HepG2 (cell line): ENCODE results near the gene DOCK9. TPM values are rescaled to one million over a fixed set of nuclear protein-coding genes. Genes with fewer than 3 reads are reported as not detected.
A peak's percentile ranks its signal among the peaks of the same experiment; 100 is the strongest.

Experiments used
- ARNT ChIP-seq: fragments of 450-650 bp; IDR thresholded peaks from 2 replicates; pipeline ENCODE4 v1.6.1; 2017
- CREB1 ChIP-seq, 2 experiments: fragments of 450-650 bp in 1 of 2; IDR thresholded peaks; 2 replicates each; pipeline ENCODE4 v1.6.1; 2016 to 2017; ENCODE audit warnings: control low read depth in 1 of 2, mild to moderate bottlenecking in 1 of 2, missing compliant biosample characterization in 1 of 2, missing genetic modification characterization in 1 of 2
- EP300 ChIP-seq, 3 experiments: sonication (generic) in 1 of 3; formaldehyde crosslinking in 1 of 3; IDR thresholded peaks; 2 replicates each; pipeline versions ENCODE4 v1.5.1 to v1.6.1; 2011 to 2020; ENCODE audit warnings: low read depth in 2 of 3, low read length in 2 of 3, borderline replicate concordance in 1 of 3, improper control_type of control experiment in 1 of 3, mild to moderate bottlenecking in 1 of 3, missing genetic modification reagents in 1 of 3, moderate library complexity in 1 of 3
- HES4 ChIP-seq: sonication (generic); formaldehyde crosslinking; IDR thresholded peaks from 2 replicates; pipeline ENCODE4 v1.9.0; 2021; ENCODE audit warnings: mild to moderate bottlenecking, missing genetic modification reagents, borderline replicate concordance
- KIAA2018 ChIP-seq: sonication (generic); formaldehyde crosslinking; IDR thresholded peaks from 2 replicates; pipeline ENCODE4 v1.5.0; 2020; ENCODE audit warnings: mild to moderate bottlenecking, missing genetic modification reagents, borderline replicate concordance
- KMT2B ChIP-seq: IDR thresholded peaks from 2 replicates; pipeline ENCODE4 v1.6.1; 2016; ENCODE audit warnings: missing genetic modification reagents, missing compliant biosample characterization
- MZF1 ChIP-seq: sonication (generic); formaldehyde crosslinking; IDR thresholded peaks from 2 replicates; pipeline ENCODE4 v1.8.1; 2023; ENCODE audit warnings: mild to moderate bottlenecking, missing genetic modification reagents, borderline replicate concordance
- PAWR ChIP-seq: sonication (generic); formaldehyde crosslinking; IDR thresholded peaks from 2 replicates; pipeline ENCODE4 v1.4.0; 2020; ENCODE audit warnings: missing genetic modification reagents, mild to moderate bottlenecking, borderline replicate concordance
- PCBP1 ChIP-seq: fragments of 200-400 bp; formaldehyde crosslinking; IDR thresholded peaks from 2 replicates; pipeline ENCODE4 v1.6.1; 2017; ENCODE audit warnings: mild to moderate bottlenecking, low read depth, low read length, borderline replicate concordance
- PRPF4 ChIP-seq: fragments of 200-400 bp; formaldehyde crosslinking; IDR thresholded peaks from 2 replicates; pipeline ENCODE4 v1.6.1; 2016; ENCODE audit warnings: low read length, low read depth; ENCODE audit not compliant: poor library complexity, severe bottlenecking
- RFX5 ChIP-seq: IDR thresholded peaks from 2 replicates; pipeline ENCODE4 v1.6.1; 2011; ENCODE audit warnings: low read depth, low read length, improper control_type of control experiment
- SATB2 ChIP-seq: sonication (generic); formaldehyde crosslinking; IDR thresholded peaks from 2 replicates; pipeline ENCODE4 v1.5.0; 2020; ENCODE audit warnings: missing genetic modification reagents
- ZNF34 ChIP-seq: sonication (generic); formaldehyde crosslinking; IDR thresholded peaks from 2 replicates; pipeline ENCODE4 v1.4.0; 2020; ENCODE audit warnings: mild to moderate bottlenecking, missing genetic modification reagents, borderline replicate concordance
- ZNF446 ChIP-seq: sonication (generic); formaldehyde crosslinking; IDR thresholded peaks from 2 replicates; pipeline ENCODE4 v1.5.0; 2020; ENCODE audit warnings: mild to moderate bottlenecking, missing genetic modification reagents
- ZNF451 ChIP-seq: sonication (generic); formaldehyde crosslinking; IDR thresholded peaks from 2 replicates; pipeline ENCODE4 v1.5.0; 2020; ENCODE audit warnings: mild to moderate bottlenecking, missing genetic modification reagents
- ZNF678 ChIP-seq: sonication (generic); formaldehyde crosslinking; IDR thresholded peaks from 2 replicates; pipeline ENCODE4 v1.4.0; 2020; ENCODE audit warnings: mild to moderate bottlenecking, missing genetic modification reagents
- ZNF792 ChIP-seq: IDR thresholded peaks from 2 replicates; pipeline ENCODE4 v1.6.1; 2016
- polyA plus RNA-seq, 8 experiments: library from polyadenylated mRNA; depleted of rRNA in 3 of 8; stranded (reverse) in 7 of 8; unstranded in 1 of 8; fragments of >200 nt; fragmentation: Illumina TruSeq in 4 of 8; extraction: Trizol in 4 of 8; gene quantifications; 2 replicates each; pipeline versions ENCODE4 v1.2.1 to v1.2.3, GENCODE V29; 2011 to 2016; ENCODE audit warnings: low read depth in 4 of 8, missing spikeins in 1 of 8, mixed read lengths in 1 of 8; ENCODE audit not compliant: insufficient read depth in 1 of 8
- total RNA-seq, 5 experiments: library from RNA; depleted of rRNA; stranded (reverse); fragments of >200 nt; fragmentation: Illumina TruSeq; extraction: Trizol; gene quantifications; 2 replicates each; pipeline ENCODE4 v1.2.3, GENCODE V29; 2016; ENCODE audit warnings: low read depth in 1 of 5
- TF ChIP-seq, protein P1 (sequence below): sonication (generic); formaldehyde crosslinking; IDR thresholded peaks from 2 replicates; pipeline ENCODE4 v1.5.0; 2020; ENCODE audit warnings: missing genetic modification reagents
- TF ChIP-seq, protein P2 (sequence below): IDR thresholded peaks from 2 replicates; pipeline ENCODE4 v1.6.1; 2012; ENCODE audit warnings: low read depth, low read length, improper control_type of control experiment

The DOCK9 gene
- total and polyA plus RNA-seq, 2 of the 13 experiments (the other 11 are each of a cell fraction or from before 2014, with no cell fraction given): 0.44 to 0.97 TPM

DNA sequence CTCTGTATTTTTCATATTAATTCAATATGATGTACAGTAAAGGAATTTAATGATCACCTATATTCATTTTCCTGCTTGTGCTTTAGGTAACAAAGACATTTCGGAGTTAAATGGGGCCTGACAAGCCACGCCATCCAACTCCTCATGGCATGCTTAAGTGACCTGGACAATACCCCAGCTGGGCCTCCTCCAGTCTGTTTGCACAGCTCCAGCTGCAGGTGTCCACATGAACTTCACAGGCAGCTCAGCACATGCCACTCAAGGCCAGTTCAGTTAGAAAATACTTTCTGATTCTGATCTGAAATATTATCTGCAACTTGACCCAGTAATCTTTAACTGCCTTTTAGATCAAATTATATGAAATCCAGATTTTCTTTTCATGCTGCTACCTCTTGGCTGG is 135.8 kb downstream of the DOCK9 start (continued):
- no peak for TF ChIP-seq ZNF451 (CRISPR knock-in tag)
- no peak for TF ChIP-seq CREB1 (IDR thresholded peaks at IDR 0.05)
- TF ChIP-seq CREB1 (CRISPR knock-in tag; IDR thresholded peaks at IDR 0.05): no peak
- no peak for TF ChIP-seq ZNF792 (CRISPR knock-in tag)
- TF ChIP-seq ZNF446 (CRISPR knock-in tag): no peak
- no peak for TF ChIP-seq PAWR (CRISPR knock-in tag)
- TF ChIP-seq ZNF34 (CRISPR knock-in tag): no peak
- TF ChIP-seq, protein P1, sequence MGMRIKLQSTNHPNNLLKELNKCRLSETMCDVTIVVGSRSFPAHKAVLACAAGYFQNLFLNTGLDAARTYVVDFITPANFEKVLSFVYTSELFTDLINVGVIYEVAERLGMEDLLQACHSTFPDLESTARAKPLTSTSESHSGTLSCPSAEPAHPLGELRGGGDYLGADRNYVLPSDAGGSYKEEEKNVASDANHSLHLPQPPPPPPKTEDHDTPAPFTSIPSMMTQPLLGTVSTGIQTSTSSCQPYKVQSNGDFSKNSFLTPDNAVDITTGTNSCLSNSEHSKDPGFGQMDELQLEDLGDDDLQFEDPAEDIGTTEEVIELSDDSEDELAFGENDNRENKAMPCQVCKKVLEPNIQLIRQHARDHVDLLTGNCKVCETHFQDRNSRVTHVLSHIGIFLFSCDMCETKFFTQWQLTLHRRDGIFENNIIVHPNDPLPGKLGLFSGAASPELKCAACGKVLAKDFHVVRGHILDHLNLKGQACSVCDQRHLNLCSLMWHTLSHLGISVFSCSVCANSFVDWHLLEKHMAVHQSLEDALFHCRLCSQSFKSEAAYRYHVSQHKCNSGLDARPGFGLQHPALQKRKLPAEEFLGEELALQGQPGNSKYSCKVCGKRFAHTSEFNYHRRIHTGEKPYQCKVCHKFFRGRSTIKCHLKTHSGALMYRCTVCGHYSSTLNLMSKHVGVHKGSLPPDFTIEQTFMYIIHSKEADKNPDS (CRISPR knock-in tag): no peak
- 0 out of 4 replicates have a peak, but pooled peaks of 1 of the 2 experiments have one; percentile 5 for TF ChIP-seq EP300 (IDR thresholded peaks at IDR 0.05; ENCODE audit: low read depth in 2 of 2, low read length in 2 of 2)
- no peak for TF ChIP-seq EP300 (CRISPR knock-in tag; IDR thresholded peaks at IDR 0.05; ENCODE audit: borderline replicate concordance)
- TF ChIP-seq RFX5: no peak
- no peak for TF ChIP-seq HES4 (CRISPR knock-in tag)
- TF ChIP-seq PRPF4: no peak
- no peak for TF ChIP-seq KMT2B (CRISPR knock-in tag)
- TF ChIP-seq MZF1 (CRISPR knock-in tag): no peak
- TF ChIP-seq, protein P2, sequence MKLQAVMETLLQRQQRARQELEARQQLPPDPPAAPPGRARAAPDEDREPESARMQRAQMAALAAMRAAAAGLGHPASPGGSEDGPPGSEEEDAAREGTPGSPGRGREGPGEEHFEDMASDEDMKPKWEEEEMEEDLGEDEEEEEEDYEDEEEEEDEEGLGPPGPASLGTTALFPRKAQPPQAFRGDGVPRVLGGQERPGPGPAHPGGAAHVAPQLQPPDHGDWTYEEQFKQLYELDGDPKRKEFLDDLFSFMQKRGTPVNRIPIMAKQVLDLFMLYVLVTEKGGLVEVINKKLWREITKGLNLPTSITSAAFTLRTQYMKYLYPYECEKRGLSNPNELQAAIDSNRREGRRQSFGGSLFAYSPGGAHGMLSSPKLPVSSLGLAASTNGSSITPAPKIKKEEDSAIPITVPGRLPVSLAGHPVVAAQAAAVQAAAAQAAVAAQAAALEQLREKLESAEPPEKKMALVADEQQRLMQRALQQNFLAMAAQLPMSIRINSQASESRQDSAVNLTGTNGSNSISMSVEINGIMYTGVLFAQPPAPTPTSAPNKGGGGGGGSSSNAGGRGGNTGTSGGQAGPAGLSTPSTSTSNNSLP: no peak
- no peak for TF ChIP-seq SATB2 (CRISPR knock-in tag)
- TF ChIP-seq KIAA2018 (CRISPR knock-in tag): no peak
- no peak for TF ChIP-seq PCBP1
- no peak for TF ChIP-seq ARNT
- TF ChIP-seq ZNF678: no peak
